Neural cell (in vitro differentiated cells): ENCODE results near the gene MLST8. TPM values are rescaled to one million over a fixed set of nuclear protein-coding genes. Genes with fewer than 3 reads are reported as not detected.

ENCODE experiments used
- H2AFZ ChIP-seq: fragments of 200-600, 300-800 bp; sonication (generic), shearing (Covaris generic); 2 replicates; pipeline ENCODE4 v1.6.0; 2014; ENCODE audit warnings: low read depth, mild to moderate bottlenecking, antibody characterized with exemption, low read length, moderate library complexity
- H3F3A ChIP-seq: fragments of 200-600 bp; shearing (Covaris generic); 2 replicates; pipeline ENCODE4 v1.6.1; 2016; ENCODE audit warnings: mild to moderate bottlenecking, moderate library complexity, mixed read lengths, antibody characterized with exemption, low read length; ENCODE audit not compliant: insufficient read depth, poor library complexity, severe bottlenecking
- H3K27ac ChIP-seq: fragments of 200-600, 300-800 bp; sonication (generic), shearing (Covaris generic); 2 replicates; pipeline ENCODE4 v1.5.1; 2014; ENCODE audit warnings: mild to moderate bottlenecking, low read length, moderate library complexity
- H3K27me3 ChIP-seq: fragments of 300-800, 200-600 bp; sonication (generic), shearing (Covaris generic); 2 replicates; pipeline ENCODE4 v1.6.0; 2014; ENCODE audit warnings: mild to moderate bottlenecking, low read depth, low read length, moderate library complexity; ENCODE audit not compliant: insufficient read depth
- H3K36me3 ChIP-seq: fragments of 300-800, 200-600 bp; sonication (generic), shearing (Covaris generic); 2 replicates; pipeline ENCODE4 v1.5.1; 2014; ENCODE audit warnings: mild to moderate bottlenecking, antibody characterized with exemption, low read length, moderate library complexity; ENCODE audit not compliant: insufficient read depth
- H3K4me2 ChIP-seq: fragments of 300-800, 200-600 bp; sonication (generic), shearing (Covaris generic); 2 replicates; pipeline ENCODE4 v1.6.0; 2014; ENCODE audit warnings: mild to moderate bottlenecking, low read length
- H3K4me3 ChIP-seq: fragments of 300-800, 200-600 bp; sonication (generic), shearing (Covaris generic); 2 replicates; pipeline ENCODE4 v1.5.1; 2014; ENCODE audit warnings: mild to moderate bottlenecking, low read length, moderate library complexity
- H3K79me2 ChIP-seq: fragments of 200-600 bp; shearing (Covaris generic); replicated peaks from 2 replicates; pipeline ENCODE4 v1.6.0; 2014; ENCODE audit warnings: mild to moderate bottlenecking, low read length, moderate library complexity; ENCODE audit not compliant: insufficient read depth
- H3K9ac ChIP-seq: fragments of 300-800, 200-600 bp; sonication (generic), shearing (Covaris generic); 2 replicates; pipeline ENCODE4 v1.6.1; 2016; ENCODE audit warnings: mild to moderate bottlenecking, low read length, mixed read lengths
- H3K9me2 ChIP-seq: fragments of 200-600 bp; shearing (Covaris generic); 2 replicates; pipeline ENCODE4 v1.6.1; 2016; ENCODE audit warnings: mild to moderate bottlenecking, low read length, mixed read lengths; ENCODE audit not compliant: insufficient read depth
- H3K9me3 ChIP-seq: fragments of 200-600, 300-800 bp; sonication (generic), shearing (Covaris generic); 2 replicates; pipeline ENCODE4 v1.6.1; 2016; ENCODE audit warnings: mild to moderate bottlenecking, mixed run types, low read length, moderate library complexity, mixed read lengths
- H4K20me1 ChIP-seq: fragments of 200-600 bp; shearing (Covaris generic); 2 replicates; pipeline ENCODE4 v1.6.1; 2016; ENCODE audit warnings: mild to moderate bottlenecking, mixed run types; ENCODE audit not compliant: insufficient read depth
- EP300 ChIP-seq: fragments of 450-650 bp; conservative IDR thresholded peaks from 2 replicates; pipeline ENCODE4 v1.6.1; 2014; ENCODE audit warnings: antibody characterized with exemption, mild to moderate bottlenecking, moderate library complexity; ENCODE audit not compliant: poor library complexity, severe bottlenecking
- EZH2 ChIP-seq: fragments of 200-600, 300-800 bp; shearing (Covaris generic), sonication (generic); IDR thresholded peaks from 2 replicates; pipeline ENCODE4 v1.6.1; 2014; ENCODE audit warnings: antibody characterized with exemption, low read length, borderline replicate concordance, mild to moderate bottlenecking; ENCODE audit not compliant: insufficient read depth, poor library complexity, severe bottlenecking
- MXI1 ChIP-seq: fragments of 450-650 bp; conservative IDR thresholded peaks from 2 replicates; pipeline ENCODE4 v1.6.1; 2014; ENCODE audit warnings: antibody characterized with exemption, mild to moderate bottlenecking; ENCODE audit not compliant: poor library complexity, severe bottlenecking
- POLR2AphosphoS5 ChIP-seq: IDR thresholded peaks from 2 replicates; pipeline ENCODE4 v1.6.1; 2012
- REST ChIP-seq: IDR thresholded peaks from 2 replicates; pipeline ENCODE4 v1.6.1; 2012; ENCODE audit warnings: borderline replicate concordance
- SMC3 ChIP-seq: fragments of 450-650 bp; conservative IDR thresholded peaks from 2 replicates; pipeline ENCODE4 v1.6.1; 2014; ENCODE audit warnings: antibody characterized with exemption, mild to moderate bottlenecking, moderate library complexity; ENCODE audit not compliant: poor library complexity
- TAF1 ChIP-seq: IDR thresholded peaks from 2 replicates; pipeline ENCODE4 v1.6.1; 2012; ENCODE audit warnings: low read depth
- polyA plus RNA-seq: library from polyadenylated mRNA; depleted of rRNA; stranded (reverse); fragments of >200 nt; gene quantifications from 2 replicates; pipeline ENCODE4 v1.2.3, GENCODE V29; 2014
- TF ChIP-seq, protein P1 (sequence below): fragments of 450-650 bp; IDR thresholded peaks from 2 replicates; pipeline ENCODE4 v1.5.1; 2014; ENCODE audit warnings: antibody characterized with exemption, mild to moderate bottlenecking, moderate library complexity; ENCODE audit not compliant: poor library complexity, severe bottlenecking

Gene MLST8
- polyA plus RNA-seq, 1 donor from 2014 or later, result 13.5 TPM

DNA sequence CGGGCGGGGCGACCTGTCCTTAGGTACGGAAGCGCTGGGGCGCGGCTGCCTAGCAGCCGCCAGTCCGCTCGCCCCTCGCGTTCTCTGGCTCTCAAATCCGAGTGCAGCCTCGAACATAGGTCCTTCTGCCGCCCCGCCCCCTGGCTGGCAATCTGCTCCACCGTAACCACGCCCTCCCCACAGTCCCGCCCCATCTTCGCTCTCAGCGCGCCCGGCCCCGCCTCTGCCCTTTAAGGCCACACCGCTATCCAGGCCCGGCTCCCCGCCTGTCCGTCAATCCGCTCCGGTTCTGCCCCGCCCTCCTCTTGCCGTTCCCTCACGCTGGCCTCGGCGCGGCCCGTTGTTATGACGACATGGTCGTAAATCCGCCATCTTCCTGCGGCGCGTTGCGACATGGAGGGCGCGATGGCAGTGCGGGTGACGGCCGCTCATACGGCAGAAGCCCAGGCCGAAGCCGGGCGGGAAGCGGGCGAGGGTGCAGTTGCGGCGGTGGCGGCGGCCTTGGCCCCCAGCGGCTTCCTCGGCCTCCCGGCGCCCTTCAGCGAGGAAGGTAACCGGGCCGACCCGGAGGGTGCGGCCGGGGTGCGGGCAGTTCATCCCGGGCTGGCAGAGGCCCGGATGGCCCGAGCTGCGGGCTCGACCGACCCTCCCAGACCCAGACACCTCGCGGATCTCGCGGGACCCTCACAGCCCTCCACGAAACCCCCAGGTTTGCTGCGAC lies 18.1 kb downstream of the MLST8 start, which contains the start of gene E4F1:
Gene E4F1 (plus strand): TSS at position 371 of the 721 bp plus-strand sequence. CDS start 23 bp downstream, at position 394.
- peaks cover 26% of the 10 kb centered on the region for H3K79me2 ChIP-seq
- peak within 1 kb of the TSS; percentile 85 for H3K4me2 ChIP-seq
- peak within 1 kb of the TSS; percentile 95 for H3K4me3 ChIP-seq
- no peaks in the 10 kb centered on the region for H3K36me3 ChIP-seq
- peak within 1 kb of the TSS; percentile 84 for H3K9ac ChIP-seq
- H3K27ac ChIP-seq, result peak within 1 kb of the TSS; percentile 64
- no peaks in the 10 kb centered on the region for H3K27me3 ChIP-seq
- H3F3A ChIP-seq, result no peaks in the 10 kb centered on the region
- H3K9me2 ChIP-seq, result no peaks in the 10 kb centered on the region
- TF ChIP-seq SMC3 (peak; percentile 50), EZH2 (no peak), POLR2AphosphoS5 (peak; percentile 97), TAF1 (peak; percentile 95), EP300 (peak; percentile 67), REST (peak; percentile 85), MXI1 (peak; percentile 88)
- TF ChIP-seq, protein P1, sequence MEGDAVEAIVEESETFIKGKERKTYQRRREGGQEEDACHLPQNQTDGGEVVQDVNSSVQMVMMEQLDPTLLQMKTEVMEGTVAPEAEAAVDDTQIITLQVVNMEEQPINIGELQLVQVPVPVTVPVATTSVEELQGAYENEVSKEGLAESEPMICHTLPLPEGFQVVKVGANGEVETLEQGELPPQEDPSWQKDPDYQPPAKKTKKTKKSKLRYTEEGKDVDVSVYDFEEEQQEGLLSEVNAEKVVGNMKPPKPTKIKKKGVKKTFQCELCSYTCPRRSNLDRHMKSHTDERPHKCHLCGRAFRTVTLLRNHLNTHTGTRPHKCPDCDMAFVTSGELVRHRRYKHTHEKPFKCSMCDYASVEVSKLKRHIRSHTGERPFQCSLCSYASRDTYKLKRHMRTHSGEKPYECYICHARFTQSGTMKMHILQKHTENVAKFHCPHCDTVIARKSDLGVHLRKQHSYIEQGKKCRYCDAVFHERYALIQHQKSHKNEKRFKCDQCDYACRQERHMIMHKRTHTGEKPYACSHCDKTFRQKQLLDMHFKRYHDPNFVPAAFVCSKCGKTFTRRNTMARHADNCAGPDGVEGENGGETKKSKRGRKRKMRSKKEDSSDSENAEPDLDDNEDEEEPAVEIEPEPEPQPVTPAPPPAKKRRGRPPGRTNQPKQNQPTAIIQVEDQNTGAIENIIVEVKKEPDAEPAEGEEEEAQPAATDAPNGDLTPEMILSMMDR, result no peak
- H3K9me3 ChIP-seq, result no peaks in the 10 kb centered on the region
- no peaks in the 10 kb centered on the region for H4K20me1 ChIP-seq
- H2AFZ ChIP-seq, result peak within 1 kb of the TSS; percentile 83

DNA sequence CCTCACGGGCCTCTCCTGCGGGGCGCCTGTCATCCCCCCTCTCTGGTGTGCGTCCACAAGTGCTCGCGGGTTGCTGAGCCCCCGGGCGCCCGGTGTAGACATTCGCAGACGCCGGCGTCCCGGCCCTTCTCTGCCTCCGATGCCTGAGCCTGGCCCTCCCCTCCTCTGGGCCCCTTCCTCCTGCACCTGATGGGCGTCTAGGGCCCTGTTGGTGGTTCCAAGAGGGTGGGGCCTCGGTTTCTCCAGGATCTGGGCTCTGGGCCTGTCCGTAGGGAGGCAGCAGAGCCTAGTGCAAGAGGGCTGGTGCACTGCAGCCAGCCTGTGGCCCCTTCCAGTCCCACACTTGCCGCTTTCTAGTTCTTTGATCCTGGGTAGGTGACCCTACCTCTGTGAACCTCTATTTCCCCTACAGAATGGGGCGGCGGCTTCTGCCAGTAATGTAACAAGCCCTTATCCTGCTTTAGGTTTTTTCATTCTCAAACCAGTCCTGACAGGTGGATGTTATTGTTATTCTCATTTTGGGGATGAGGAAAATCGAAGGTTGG lies 18.8 kb downstream of the MLST8 start:
- no peaks in the 10 kb centered on the region for H3K9me3 ChIP-seq
- H3F3A ChIP-seq, result no peaks in the 10 kb centered on the region
- peak overlapping the region; percentile 95 for H3K4me3 ChIP-seq
- H3K79me2 ChIP-seq, result peaks cover 26% of the 10 kb centered on the region
- no peaks in the 10 kb centered on the region for H4K20me1 ChIP-seq
- no peaks in the 10 kb centered on the region for H3K9me2 ChIP-seq
- TF ChIP-seq, protein P1, result peak; percentile 13
- TF ChIP-seq SMC3, result no peak
- no peaks in the 10 kb centered on the region for H3K27me3 ChIP-seq
- peak overlapping the region; percentile 64 for H3K27ac ChIP-seq
- no peaks in the 10 kb centered on the region for H3K36me3 ChIP-seq
- H2AFZ ChIP-seq, result no peak overlapping the region
- H3K9ac ChIP-seq, result peak overlapping the region; percentile 84
- H3K4me2 ChIP-seq, result peak overlapping the region; percentile 85
